HCT116 (cell line): ENCODE data around the gene SEMA4F.

ENCODE experiments used
- CTCF ChIP-seq, 3 experiments: fragments of 200-600 bp in 1 of 3; sonication (generic) in 1 of 3; IDR thresholded peaks in 2 of 3; conservative IDR thresholded peaks in 1 of 3; 2 replicates each; pipeline ENCODE4 v1.5.1; 2012 to 2017; ENCODE audit warnings: low read depth in 2 of 3, low read length in 2 of 3, antibody characterized with exemption in 1 of 3, borderline replicate concordance in 1 of 3, control low read depth in 1 of 3, mild to moderate bottlenecking in 1 of 3, mixed read lengths in 1 of 3, mixed run types in 1 of 3, moderate library complexity in 1 of 3; ENCODE audit not compliant: insufficient read depth in 1 of 3
- POLR2AphosphoS5 ChIP-seq: IDR thresholded peaks from 2 replicates; pipeline ENCODE4 v1.6.1; 2011; ENCODE audit warnings: mild to moderate bottlenecking, low read depth, low read length, moderate library complexity
- TF ChIP-seq, protein P1 (sequence below): IDR thresholded peaks from 2 replicates; pipeline ENCODE4 v1.6.1; 2012

GRCh38 chr2:74658516-74658915 is 4.5 kb downstream of the SEMA4F start:
- TF ChIP-seq CTCF (IDR thresholded peaks at IDR 0.05 in 2 of 3, conservative IDR thresholded peaks at IDR 0.05 in 1 of 3; ENCODE audit: borderline replicate concordance in 1 of 3, insufficient read depth in 1 of 3, low read depth in 2 of 3, low read length in 2 of 3) = no peak
- TF ChIP-seq POLR2AphosphoS5 = no peak
- TF ChIP-seq, protein P1, sequence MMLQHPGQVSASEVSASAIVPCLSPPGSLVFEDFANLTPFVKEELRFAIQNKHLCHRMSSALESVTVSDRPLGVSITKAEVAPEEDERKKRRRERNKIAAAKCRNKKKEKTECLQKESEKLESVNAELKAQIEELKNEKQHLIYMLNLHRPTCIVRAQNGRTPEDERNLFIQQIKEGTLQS = no peak
